Immature natural killer cell (primary cell): ENCODE results near the gene TNNI3K. TPM values are rescaled to one million over a fixed set of nuclear protein-coding genes. Genes with fewer than 3 reads are reported as not detected.

Source experiments
- DNase-seq, 3 donors: peaks; one replicate each; pipeline ENCODE4 v3.0.0; 2022; ENCODE audit warnings: mixed read lengths in 1 of 3
- H3K27ac Mint-ChIP-seq, 6 donors: one replicate each; pipeline ENCODE4 v1.8.0; 2020; ENCODE audit warnings: mixed read lengths in 6 of 6, mild to moderate bottlenecking in 5 of 6, inconsistent platforms in 4 of 6, moderate library complexity in 3 of 6
- H3K27me3 Mint-ChIP-seq, 3 donors: one replicate each; pipeline ENCODE4 v1.8.0; 2020 to 2021; ENCODE audit warnings: low read depth in 3 of 3, mild to moderate bottlenecking in 3 of 3, mixed read lengths in 3 of 3, moderate library complexity in 3 of 3, inconsistent platforms in 1 of 3
- H3K36me3 Mint-ChIP-seq, 3 donors: one replicate each; pipeline ENCODE4 v1.8.0; 2020; ENCODE audit warnings: mixed read lengths in 3 of 3, inconsistent platforms in 2 of 3, mild to moderate bottlenecking in 2 of 3
- H3K4me1 Mint-ChIP-seq, 2 donors: one replicate each; pipeline ENCODE4 v1.8.0; 2020; ENCODE audit warnings: inconsistent platforms in 2 of 2, mild to moderate bottlenecking in 2 of 2, mixed read lengths in 2 of 2, moderate library complexity in 1 of 2
- H3K4me3 Mint-ChIP-seq, 5 donors: one replicate each; pipeline ENCODE4 v1.8.0; 2020; ENCODE audit warnings: mild to moderate bottlenecking in 5 of 5, mixed read lengths in 5 of 5, inconsistent platforms in 3 of 5, moderate library complexity in 3 of 5
- H3K9me3 Mint-ChIP-seq, 6 donors: one replicate each; pipeline ENCODE4 v1.8.0; 2020; ENCODE audit warnings: mild to moderate bottlenecking in 6 of 6, mixed read lengths in 6 of 6, inconsistent platforms in 4 of 6, moderate library complexity in 3 of 6
- polyA plus RNA-seq, 3 donors: library from polyadenylated mRNA; unstranded; fragments of 300-500 nt; fragmentation: Illumina TruSeq; gene quantifications; one replicate each; pipeline ENCODE4 v1.2.3, GENCODE V29; 2021

The TNNI3K gene
- polyA plus RNA-seq, 3 donors from 2014 or later: not detected

GRCh38 chr1:74328851-74329250, 93.7 kb downstream of the TNNI3K start:
- no peak overlapping the region for H3K4me3 Mint-ChIP-seq
- no peaks in the 10 kb centered on the region for H3K36me3 Mint-ChIP-seq
- no peak for DNase-seq
- no peak overlapping the region for H3K27ac Mint-ChIP-seq
- peaks cover 0 to 1% (median 0%) of the 10 kb centered on the region in 3 donors for H3K27me3 Mint-ChIP-seq
- H3K9me3 Mint-ChIP-seq: peaks cover 0 to 6% (median under 1%) of the 10 kb centered on the region in 6 donors
- no peaks in the 10 kb centered on the region for H3K4me1 Mint-ChIP-seq

- no peaks in the 10 kb centered on the region for H3K36me3 Mint-ChIP-seq
- H3K4me1 Mint-ChIP-seq: no peaks in the 10 kb centered on the region
- peaks cover 0 to 3% (median under 1%) of the 10 kb centered on the region in 6 donors for H3K9me3 Mint-ChIP-seq
- no peak for DNase-seq
- no peak overlapping the region for H3K4me3 Mint-ChIP-seq
- no peaks in the 10 kb centered on the region for H3K27me3 Mint-ChIP-seq
- no peak overlapping the region for H3K27ac Mint-ChIP-seq
Measured at GRCh38 chr1:74333244-74333643, 98.1 kb downstream of the TNNI3K start.

- H3K36me3 Mint-ChIP-seq: no peaks in the 10 kb centered on the region
- H3K4me3 Mint-ChIP-seq: no peak overlapping the region
- DNase-seq: no peak
- H3K9me3 Mint-ChIP-seq: peaks cover 0 to 7% (median 2%) of the 10 kb centered on the region in 6 donors
- H3K27me3 Mint-ChIP-seq: no peaks in the 10 kb centered on the region
- H3K4me1 Mint-ChIP-seq: no peaks in the 10 kb centered on the region
- H3K27ac Mint-ChIP-seq: no peak overlapping the region
Measured at GRCh38 chr1:74334147-74334546, 99.0 kb downstream of the TNNI3K start.

GRCh38 chr1:74340656-74341055, 105.5 kb downstream of the TNNI3K start:
- Mint-ChIP-seq H3K9me3 (peaks cover 0 to 10% (median 5%) of the 10 kb centered on the region in 6 donors), H3K4me3 (no peak overlapping the region), H3K36me3 (no peaks in the 10 kb centered on the region), H3K27ac (no peak overlapping the region), H3K4me1 (no peaks in the 10 kb centered on the region), H3K27me3 (no peaks in the 10 kb centered on the region)
- no peak for DNase-seq

GRCh38 chr1:74341702-74342339, 106.6 kb downstream of the TNNI3K start:
- H3K27ac Mint-ChIP-seq: no peak overlapping the region

GRCh38 chr1:74343216-74343615, 108.0 kb downstream of the TNNI3K start:
- H3K27me3 Mint-ChIP-seq: no peaks in the 10 kb centered on the region
- peaks cover 0 to 9% (median 4%) of the 10 kb centered on the region in 6 donors for H3K9me3 Mint-ChIP-seq
- no peaks in the 10 kb centered on the region for H3K36me3 Mint-ChIP-seq
- no peak overlapping the region for H3K27ac Mint-ChIP-seq
- DNase-seq: no peak
- no peak overlapping the region for H3K4me3 Mint-ChIP-seq
- H3K4me1 Mint-ChIP-seq: no peaks in the 10 kb centered on the region

More at GRCh38 chr1:74341702-74342339, 106.6 kb downstream of the TNNI3K start:
- Mint-ChIP-seq H3K9me3 (peaks cover 0 to 10% (median 5%) of the 10 kb centered on the region in 6 donors), H3K4me1 (no peaks in the 10 kb centered on the region), H3K4me3 (no peak overlapping the region), H3K36me3 (no peaks in the 10 kb centered on the region), H3K27me3 (no peaks in the 10 kb centered on the region)
- no peak for DNase-seq

GRCh38 chr1:74344387-74344786, 109.2 kb downstream of the TNNI3K start:
- peaks cover 0 to 9% (median under 1%) of the 10 kb centered on the region in 6 donors for H3K9me3 Mint-ChIP-seq
- H3K36me3 Mint-ChIP-seq: no peaks in the 10 kb centered on the region
- H3K27me3 Mint-ChIP-seq: no peaks in the 10 kb centered on the region
- DNase-seq: no peak
- no peak overlapping the region for H3K27ac Mint-ChIP-seq
- no peaks in the 10 kb centered on the region for H3K4me1 Mint-ChIP-seq
- no peak overlapping the region for H3K4me3 Mint-ChIP-seq

GRCh38 chr1:74356493-74356892, 121.3 kb downstream of the TNNI3K start:
- H3K9me3 Mint-ChIP-seq: peaks cover 0 to 24% (median 11%) of the 10 kb centered on the region in 6 donors
- H3K27me3 Mint-ChIP-seq: peaks cover 0 to 2% (median 0%) of the 10 kb centered on the region in 3 donors
- H3K4me1 Mint-ChIP-seq: no peaks in the 10 kb centered on the region
- H3K36me3 Mint-ChIP-seq: no peaks in the 10 kb centered on the region
- H3K27ac Mint-ChIP-seq: no peak overlapping the region
- H3K4me3 Mint-ChIP-seq: no peak overlapping the region
- no peak for DNase-seq

- Mint-ChIP-seq H3K4me1 (no peaks in the 10 kb centered on the region), H3K27me3 (peaks cover 0 to 2% (median 0%) of the 10 kb centered on the region in 3 donors), H3K4me3 (no peak overlapping the region), H3K36me3 (no peaks in the 10 kb centered on the region), H3K27ac (no peak overlapping the region), H3K9me3 (peaks cover 0 to 24% (median 9%) of the 10 kb centered on the region in 6 donors)
- DNase-seq: no peak
Measured at GRCh38 chr1:74357150-74357549, 122.0 kb downstream of the TNNI3K start.

- H3K9me3 Mint-ChIP-seq: peaks cover 0 to 30% (median 10%) of the 10 kb centered on the region in 6 donors
- no peaks in the 10 kb centered on the region for H3K36me3 Mint-ChIP-seq
- peaks cover 0 to 2% (median 0%) of the 10 kb centered on the region in 3 donors for H3K27me3 Mint-ChIP-seq
- H3K4me3 Mint-ChIP-seq: no peak overlapping the region
- no peak overlapping the region for H3K27ac Mint-ChIP-seq
- H3K4me1 Mint-ChIP-seq: no peaks in the 10 kb centered on the region
- no peak for DNase-seq
Measured at GRCh38 chr1:74357756-74358155, 122.6 kb downstream of the TNNI3K start.

GRCh38 chr1:74362691-74363090, 127.5 kb downstream of the TNNI3K start:
- DNase-seq: no peak
- Mint-ChIP-seq H3K4me1 (no peaks in the 10 kb centered on the region), H3K9me3 (peaks cover 0 to 10% (median 5%) of the 10 kb centered on the region in 6 donors), H3K4me3 (no peak overlapping the region), H3K27ac (no peak overlapping the region), H3K36me3 (no peaks in the 10 kb centered on the region), H3K27me3 (no peaks in the 10 kb centered on the region)

- no peak overlapping the region for H3K27ac Mint-ChIP-seq
- no peaks in the 10 kb centered on the region for H3K27me3 Mint-ChIP-seq
- no peak overlapping the region for H3K4me3 Mint-ChIP-seq
- peaks cover 0 to 10% (median 5%) of the 10 kb centered on the region in 6 donors for H3K9me3 Mint-ChIP-seq
- H3K4me1 Mint-ChIP-seq: no peaks in the 10 kb centered on the region
- H3K36me3 Mint-ChIP-seq: no peaks in the 10 kb centered on the region
- no peak for DNase-seq
Measured at GRCh38 chr1:74363220-74363619, 128.0 kb downstream of the TNNI3K start.

GRCh38 chr1:74367175-74367813, 132.1 kb downstream of the TNNI3K start:
- Mint-ChIP-seq H3K4me1 (no peaks in the 10 kb centered on the region), H3K36me3 (no peaks in the 10 kb centered on the region), H3K9me3 (peaks cover 0 to 10% (median 6%) of the 10 kb centered on the region in 6 donors), H3K27me3 (peaks cover 0 to 2% (median 0%) of the 10 kb centered on the region in 3 donors), H3K27ac (no peak overlapping the region), H3K4me3 (no peak overlapping the region)
- no peak for DNase-seq

GRCh38 chr1:74368335-74368734, 133.1 kb downstream of the TNNI3K start:
- Mint-ChIP-seq H3K4me1 (no peaks in the 10 kb centered on the region), H3K4me3 (no peak overlapping the region), H3K27ac (no peak overlapping the region), H3K27me3 (peaks cover 0 to 2% (median 0%) of the 10 kb centered on the region in 3 donors), H3K9me3 (peaks cover 0 to 9% (median 3%) of the 10 kb centered on the region in 6 donors), H3K36me3 (no peaks in the 10 kb centered on the region)
- DNase-seq: no peak
